Stomach smooth muscle (tissue), 2 donors: Measurements from ENCODE around the gene CNNM1.

ENCODE experiments used
- H3K27ac ChIP-seq: one replicate; pipeline ENCODE4 v1.7.0; 2013; ENCODE audit warnings: mild to moderate bottlenecking, low read length, inconsistent platforms
- H3K27me3 ChIP-seq, 2 donors: one replicate each; pipeline ENCODE4 v1.7.0; 2013; ENCODE audit warnings: low read length in 2 of 2; ENCODE audit not compliant: insufficient read depth in 2 of 2, control insufficient read depth in 1 of 2
- H3K36me3 ChIP-seq, 2 donors: one replicate each; pipeline ENCODE4 v1.7.0; 2013; ENCODE audit warnings: low read length in 2 of 2; ENCODE audit not compliant: control insufficient read depth in 2 of 2, insufficient read depth in 2 of 2
- H3K4me1 ChIP-seq: one replicate; pipeline ENCODE4 v1.7.0; 2013; ENCODE audit warnings: low read length; ENCODE audit not compliant: control insufficient read depth, insufficient read depth
- H3K4me3 ChIP-seq, 2 donors: one replicate each; pipeline ENCODE4 v1.7.0; 2013; ENCODE audit warnings: low read length in 2 of 2
- H3K9ac ChIP-seq, 2 donors: one replicate each; pipeline ENCODE4 v1.7.0; 2013; ENCODE audit warnings: low read length in 2 of 2, mild to moderate bottlenecking in 1 of 2
- H3K9me3 ChIP-seq, 2 donors: one replicate each; pipeline ENCODE4 v1.7.0; 2013; ENCODE audit warnings: low read length in 2 of 2; ENCODE audit not compliant: control insufficient read depth in 2 of 2
- donor health status: healthy.
- donor health status: Pancreatic carcinoma.

The CNNM1 gene

DNA sequence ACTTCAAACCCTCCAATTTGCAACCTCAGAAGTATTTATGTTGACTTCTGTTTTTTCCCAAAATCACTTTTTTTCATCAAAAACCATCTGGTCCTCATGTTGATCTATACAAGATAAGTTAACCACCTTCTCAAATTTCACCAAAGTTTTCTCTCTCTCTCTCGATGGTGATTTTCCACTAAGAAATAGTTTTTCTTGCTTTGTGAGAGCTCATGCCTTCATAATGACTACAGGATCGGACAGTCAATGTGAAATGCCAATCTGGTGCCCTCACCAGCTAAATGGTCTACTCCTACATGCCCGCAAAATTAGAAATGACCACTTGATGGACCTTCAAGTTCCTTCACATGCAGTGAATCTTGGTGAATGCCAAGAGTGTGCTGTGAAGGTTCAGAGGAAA, 40.4 kb downstream of the CNNM1 start:
- Histone ChIP-seq H3K36me3 (no peaks in the 10 kb centered on the region), H3K4me1 (no peaks in the 10 kb centered on the region), H3K4me3 (no peak overlapping the region), H3K27ac (no peak overlapping the region), H3K9me3 (no peaks in the 10 kb centered on the region), H3K9ac (no peak overlapping the region), H3K27me3 (peaks cover 6% of the 10 kb centered on the region in 2 donors)

DNA sequence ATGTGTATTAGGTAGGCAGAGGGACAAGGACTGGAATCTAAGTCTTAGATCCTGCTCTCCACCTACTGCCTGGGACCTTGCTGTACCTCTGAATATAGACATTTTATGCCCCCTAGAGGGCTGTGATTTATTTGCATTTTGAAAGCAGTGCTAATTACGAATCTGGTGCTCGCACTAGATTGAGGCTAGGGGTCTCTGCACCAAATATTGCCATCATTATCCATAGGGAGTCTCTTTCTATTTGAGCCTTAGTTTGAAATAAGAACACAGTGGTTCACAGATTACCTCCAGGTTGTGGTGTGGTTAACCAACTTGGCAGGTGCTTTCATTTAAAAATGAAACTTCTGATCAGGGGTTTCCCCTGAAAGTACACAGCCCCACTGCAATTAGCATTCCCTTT, 41.8 kb downstream of the CNNM1 start:
- Histone ChIP-seq H3K4me3 (no peak overlapping the region), H3K27me3 (peaks cover 6% of the 10 kb centered on the region in 2 donors), H3K9me3 (no peaks in the 10 kb centered on the region)

DNA sequence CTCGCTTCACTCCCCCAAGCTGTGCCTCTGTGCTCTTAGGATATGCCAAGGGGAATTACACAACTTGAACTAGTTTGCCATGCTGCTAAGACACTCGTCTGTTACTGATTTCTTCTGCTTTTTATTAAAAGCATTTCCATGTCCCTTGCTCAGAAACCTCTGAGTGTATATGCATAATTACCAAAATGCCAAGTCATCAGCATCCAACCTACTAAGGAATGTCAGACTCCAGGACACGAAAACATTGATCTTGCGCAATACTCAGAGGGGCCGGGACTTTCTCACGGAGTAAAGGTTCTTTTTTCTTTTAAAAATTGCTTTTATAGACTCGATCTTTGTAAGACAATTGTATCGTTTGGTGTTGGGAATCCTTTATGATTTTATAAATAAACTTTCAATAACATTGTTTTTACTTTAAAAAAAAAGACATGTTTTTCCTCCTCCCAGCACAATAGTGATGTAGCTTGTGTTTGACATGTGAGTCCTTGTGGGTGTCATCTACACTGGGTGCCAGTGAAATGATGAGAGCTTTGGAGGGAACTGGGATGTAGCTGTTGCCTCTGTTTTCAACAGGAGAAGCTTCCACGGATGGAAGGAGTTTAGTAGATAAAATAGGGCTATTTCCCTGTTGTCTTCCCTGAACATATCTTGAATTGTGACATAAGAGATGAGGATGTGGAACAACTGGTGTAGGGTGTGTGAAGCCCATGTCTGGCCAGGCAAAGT, 43.6 kb downstream of the CNNM1 start:
- H3K9ac ChIP-seq = no peak overlapping the region
- no peaks in the 10 kb centered on the region for H3K36me3 ChIP-seq
- H3K27ac ChIP-seq = no peak overlapping the region
- H3K4me1 ChIP-seq = no peaks in the 10 kb centered on the region
- no peak overlapping the region for H3K4me3 ChIP-seq
- no peaks in the 10 kb centered on the region for H3K9me3 ChIP-seq
- peaks cover 6% of the 10 kb centered on the region in 2 donors for H3K27me3 ChIP-seq

More for the DNA sequence above, 41.8 kb downstream of the CNNM1 start:
- no peak overlapping the region for H3K9ac ChIP-seq
- no peaks in the 10 kb centered on the region for H3K4me1 ChIP-seq
- H3K27ac ChIP-seq = no peak overlapping the region
- no peaks in the 10 kb centered on the region for H3K36me3 ChIP-seq

DNA sequence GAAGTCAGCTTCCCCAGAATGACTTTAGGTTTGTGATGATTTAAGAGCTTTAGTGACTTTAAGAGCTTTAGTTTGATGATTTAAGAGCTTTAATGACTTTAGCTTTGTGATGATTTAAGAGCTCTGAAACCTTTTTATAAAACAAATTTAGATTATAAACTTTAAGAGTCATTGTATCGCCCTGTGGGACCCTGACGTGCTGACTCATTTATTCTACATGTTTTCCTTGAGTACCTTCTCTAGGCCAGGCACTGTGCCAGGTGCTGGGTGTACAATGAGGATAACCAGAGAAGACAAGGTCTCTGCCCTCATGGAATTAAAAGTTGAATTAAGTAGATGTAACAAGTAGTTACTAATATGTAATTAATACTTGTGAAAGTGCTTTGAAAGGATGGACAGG, 45.4 kb downstream of the CNNM1 start:
- Histone ChIP-seq H3K9me3 (no peaks in the 10 kb centered on the region), H3K36me3 (no peaks in the 10 kb centered on the region), H3K27ac (no peak overlapping the region), H3K9ac (no peak overlapping the region), H3K27me3 (peaks cover 6% of the 10 kb centered on the region in 2 donors), H3K4me3 (no peak overlapping the region), H3K4me1 (no peaks in the 10 kb centered on the region)

DNA sequence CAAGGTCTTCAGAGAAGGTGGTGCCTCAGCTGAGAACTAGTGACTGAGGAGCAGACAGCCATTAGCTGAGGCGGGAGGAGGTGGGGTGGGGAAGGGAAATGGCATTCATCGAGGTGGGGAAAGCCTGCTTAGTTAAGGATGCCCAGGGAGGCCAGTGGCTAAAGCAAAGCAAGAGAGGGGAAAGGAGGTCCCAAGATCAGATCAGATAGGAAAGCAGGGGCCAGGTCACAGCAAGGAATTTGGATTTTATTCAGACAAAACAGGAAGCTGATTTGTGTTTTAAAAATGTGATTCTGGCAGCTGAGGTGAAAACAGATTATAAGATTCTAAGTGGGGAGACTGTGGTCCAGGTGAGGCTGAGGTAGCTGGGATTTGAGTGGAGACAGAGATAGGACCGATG, 45.8 kb downstream of the CNNM1 start:
- Histone ChIP-seq H3K27ac (no peak overlapping the region), H3K4me1 (no peaks in the 10 kb centered on the region), H3K9ac (no peak overlapping the region), H3K9me3 (no peaks in the 10 kb centered on the region), H3K27me3 (peaks cover 6% of the 10 kb centered on the region in 2 donors), H3K4me3 (no peak overlapping the region), H3K36me3 (no peaks in the 10 kb centered on the region)

DNA sequence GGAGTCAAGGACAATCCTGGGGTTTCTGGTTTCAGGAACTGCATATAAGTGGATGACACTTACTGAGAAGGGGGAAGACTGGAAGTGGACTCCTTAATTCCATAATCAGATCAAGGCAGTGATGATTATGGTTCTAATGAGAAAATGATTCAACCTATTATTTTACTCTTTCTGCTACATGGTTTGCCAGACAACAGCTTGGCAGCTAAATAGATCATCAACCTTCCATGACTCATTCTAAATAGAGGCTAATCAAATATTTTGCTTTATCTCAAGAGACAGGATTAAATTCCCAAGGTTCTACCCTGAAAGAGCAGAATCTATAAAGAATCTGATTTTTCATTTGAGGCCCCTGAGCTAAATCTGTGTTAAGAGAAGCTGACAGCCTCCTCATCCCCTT, 46.3 kb downstream of the CNNM1 start:
- H3K9ac ChIP-seq = no peak overlapping the region
- H3K27ac ChIP-seq = no peak overlapping the region
- no peaks in the 10 kb centered on the region for H3K9me3 ChIP-seq
- H3K27me3 ChIP-seq = peaks cover 6% of the 10 kb centered on the region in 2 donors
- H3K36me3 ChIP-seq = no peaks in the 10 kb centered on the region
- no peak overlapping the region for H3K4me3 ChIP-seq
- H3K4me1 ChIP-seq = no peaks in the 10 kb centered on the region

DNA sequence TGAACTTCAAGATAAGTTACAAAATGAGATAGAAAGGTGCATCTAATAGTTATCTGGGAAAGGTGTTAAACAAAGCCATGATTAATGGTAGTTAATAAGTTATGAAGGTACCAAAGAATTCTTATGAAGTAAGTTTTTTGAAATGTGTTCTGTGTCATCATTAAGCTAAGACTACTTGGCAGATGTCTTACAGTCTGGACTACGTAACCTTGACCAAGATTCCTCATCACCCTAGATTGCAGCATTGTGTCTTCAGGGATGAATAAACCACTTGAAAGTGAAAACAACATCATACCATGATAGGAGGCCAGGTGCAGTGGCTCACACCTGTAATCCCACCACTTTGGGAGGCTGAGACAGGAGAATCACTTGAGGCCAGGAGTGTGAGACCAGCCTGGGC, 53.0 kb downstream of the CNNM1 start:
- Histone ChIP-seq H3K27me3 (peaks cover 2 to 5% of the 10 kb centered on the region in 2 donors), H3K9ac (no peak overlapping the region), H3K9me3 (no peaks in the 10 kb centered on the region), H3K4me3 (no peak overlapping the region), H3K36me3 (no peaks in the 10 kb centered on the region), H3K27ac (no peak overlapping the region), H3K4me1 (no peaks in the 10 kb centered on the region)

DNA sequence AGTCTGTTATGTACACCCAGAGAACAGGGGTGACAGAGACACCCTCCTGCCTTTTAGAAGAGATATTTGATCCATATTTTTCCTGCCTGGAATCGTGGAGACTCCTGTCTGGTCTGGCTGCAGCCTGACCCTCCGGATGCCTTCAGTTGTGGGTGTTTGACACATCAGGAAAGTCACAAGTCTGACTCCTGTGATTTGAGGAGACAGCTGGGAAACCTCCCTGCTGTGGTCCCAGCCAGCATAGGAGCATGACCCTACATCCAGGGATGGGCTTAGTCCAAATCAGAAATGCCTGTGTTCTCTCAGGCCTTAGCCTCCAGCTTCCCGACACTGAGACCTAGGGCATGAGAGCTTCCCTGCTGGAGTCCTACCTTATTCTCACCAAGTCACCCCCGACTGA, 57.9 kb downstream of the CNNM1 start:
- Histone ChIP-seq H3K36me3 (no peaks in the 10 kb centered on the region), H3K9me3 (no peaks in the 10 kb centered on the region), H3K27me3 (peaks cover 2% of the 10 kb centered on the region in 2 donors), H3K9ac (no peak overlapping the region), H3K4me3 (no peak overlapping the region), H3K4me1 (no peaks in the 10 kb centered on the region), H3K27ac (no peak overlapping the region)

DNA sequence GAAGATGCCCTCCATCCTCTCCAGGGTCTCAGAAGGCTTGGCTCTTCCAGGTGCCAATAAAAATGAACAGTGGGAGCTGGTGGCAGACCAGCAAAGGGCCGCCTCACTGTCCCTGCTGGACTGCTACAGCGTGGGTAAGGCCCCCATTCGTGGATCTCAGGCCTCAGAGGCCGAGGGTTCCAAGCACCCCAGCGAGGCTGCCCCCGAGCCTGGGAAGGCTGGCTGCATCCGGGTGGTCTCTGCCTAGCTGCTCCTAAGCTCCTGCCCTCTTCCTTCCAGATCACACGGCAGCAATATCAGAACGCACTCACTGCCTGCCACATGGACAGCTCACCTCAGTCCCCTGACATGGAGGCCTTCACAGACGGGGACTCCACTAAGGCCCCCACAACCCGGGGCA, 58.4 kb downstream of the CNNM1 start:
- no peak overlapping the region for H3K4me3 ChIP-seq
- no peak overlapping the region for H3K27ac ChIP-seq
- no peaks in the 10 kb centered on the region for H3K9me3 ChIP-seq
- peaks cover 0 to 2% of the 10 kb centered on the region in 2 donors for H3K27me3 ChIP-seq
- no peaks in the 10 kb centered on the region for H3K36me3 ChIP-seq
- no peak overlapping the region for H3K9ac ChIP-seq
- no peaks in the 10 kb centered on the region for H3K4me1 ChIP-seq

DNA sequence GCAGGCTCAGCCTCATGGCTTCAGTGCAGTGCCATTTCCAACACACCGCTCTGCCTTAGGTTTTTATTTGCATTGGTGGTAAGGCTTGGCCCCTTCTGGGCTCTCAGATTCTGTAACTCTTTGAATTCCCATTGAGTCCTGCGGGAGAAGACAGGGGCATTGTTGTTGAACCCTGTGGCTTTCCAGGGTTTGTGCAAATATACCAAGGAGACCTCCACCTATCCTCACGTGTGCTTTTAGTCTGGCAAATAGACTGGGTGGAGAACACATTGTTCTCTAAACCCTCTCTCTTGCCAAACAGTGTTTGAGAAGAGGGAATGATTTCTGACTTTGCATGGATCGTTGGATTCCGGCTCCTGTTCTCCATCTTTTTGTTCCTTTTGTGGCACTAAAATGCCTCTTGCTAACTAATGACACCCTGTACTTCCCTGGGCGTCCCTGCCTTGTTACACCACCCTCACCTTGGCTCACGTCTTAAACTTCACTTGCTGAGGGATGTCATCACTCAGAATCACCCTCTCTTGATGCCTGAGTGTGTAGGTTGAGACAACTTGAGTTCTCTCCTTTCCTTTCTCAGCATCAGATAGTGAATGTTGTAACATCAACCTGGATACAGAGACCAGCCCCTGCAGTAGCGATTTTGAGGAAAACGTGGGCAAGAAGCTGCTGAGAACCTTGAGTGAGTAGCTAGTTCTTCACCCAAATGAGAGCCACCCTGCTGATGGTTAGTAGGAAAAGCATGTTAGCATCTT, 60.7 kb downstream of the CNNM1 start:
- no peaks in the 10 kb centered on the region for H3K4me1 ChIP-seq
- peaks cover 3 to 6% of the 10 kb centered on the region in 2 donors for H3K36me3 ChIP-seq
- H3K4me3 ChIP-seq = no peak overlapping the region
- H3K27me3 ChIP-seq = peaks cover 0 to 2% of the 10 kb centered on the region in 2 donors
- no peak overlapping the region for H3K9ac ChIP-seq
- H3K27ac ChIP-seq = no peak overlapping the region
- H3K9me3 ChIP-seq = no peaks in the 10 kb centered on the region

DNA sequence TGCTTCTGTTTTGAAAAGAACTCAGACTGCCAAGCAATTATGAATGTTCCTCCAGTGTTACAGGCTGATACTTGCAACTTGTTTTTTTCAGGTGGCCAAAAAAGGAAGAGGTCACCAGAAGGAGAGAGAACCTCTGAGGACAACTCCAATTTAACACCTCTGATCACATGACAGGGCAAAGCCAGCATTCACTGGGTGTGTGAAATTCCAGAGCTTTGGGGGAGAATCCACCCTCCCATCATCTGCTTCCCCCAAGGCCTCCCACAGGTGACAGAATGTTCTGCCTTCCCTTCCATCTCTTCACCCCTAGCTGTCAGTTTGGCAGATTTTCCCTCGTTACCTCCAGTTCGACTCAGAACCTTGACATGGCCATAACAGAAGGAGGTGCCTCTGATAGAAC, 62.2 kb downstream of the CNNM1 start:
- Histone ChIP-seq H3K4me1 (peaks cover 3% of the 10 kb centered on the region), H3K27me3 (no peaks in the 10 kb centered on the region), H3K9me3 (no peaks in the 10 kb centered on the region), H3K9ac (no peak overlapping the region), H3K4me3 (no peak overlapping the region), H3K36me3 (peaks cover 3 to 8% of the 10 kb centered on the region in 2 donors), H3K27ac (no peak overlapping the region)
